Ascending aorta (tissue), 2 donors: ENCODE results near the gene SLC9C1. TPM values are rescaled to one million over a fixed set of nuclear protein-coding genes. Genes with fewer than 3 reads are reported as not detected.
"Not testable (repeated sequence)": the region's sequence is repeated elsewhere in the genome, so short reads cannot be mapped to it uniquely, and the experiment has no call there.

Source experiments
- DNase-seq, 2 donors: peaks; one replicate each; pipeline ENCODE4 v3.0.0-alpha.2; 2019; ENCODE audit warnings: low spot score in 2 of 2
- H3K27ac ChIP-seq, 2 donors: fragments of 200-600 bp; sonication (generic); one replicate each; pipeline ENCODE4 v1.5.1; 2016 to 2017; ENCODE audit warnings: mild to moderate bottlenecking in 1 of 2
- H3K27me3 ChIP-seq: fragments of 200-600 bp; sonication (generic); one replicate; pipeline ENCODE4 v1.5.1; 2017
- H3K36me3 ChIP-seq, 2 donors: fragments of 200-600 bp; sonication (generic); one replicate each; pipeline ENCODE4 v1.5.1; 2016
- H3K4me1 ChIP-seq, 2 donors: fragments of 200-600 bp; sonication (generic); one replicate each; pipeline ENCODE4 v1.5.1; 2016 to 2017; ENCODE audit warnings: mild to moderate bottlenecking in 1 of 2
- H3K4me3 ChIP-seq, 2 donors: fragments of 200-600 bp; sonication (generic); one replicate each; pipeline ENCODE4 v1.5.1; 2016 to 2017; ENCODE audit warnings: mild to moderate bottlenecking in 1 of 2
- H3K9me3 ChIP-seq, 2 donors: fragments of 200-600 bp; sonication (generic); one replicate each; pipeline ENCODE4 v1.5.1; 2016
- CTCF ChIP-seq, 3 experiments: fragments of 200-600 bp in 2 of 3; fragments of 450-650 bp in 1 of 3; sonication (generic) in 2 of 3; IDR thresholded peaks; one replicate each; pipeline ENCODE4 v1.5.1; 2016 to 2019; ENCODE audit warnings: antibody characterized with exemption in 3 of 3, mild to moderate bottlenecking in 1 of 3, moderate library complexity in 1 of 3
- intact Hi-C: fragments of 100-400 bp; cut with DNase I; formaldehyde crosslinking; loops from one replicate; pipeline ENCODE4 v1.15.1; 2023
- total RNA-seq: library from RNA; depleted of rRNA; stranded (reverse); fragments of >200 nt; gene quantifications from one replicate; pipeline ENCODE4 v1.1.0, GENCODE V29; 2016

The SLC9C1 gene
- total RNA-seq, 1 donor from 2014 or later, result 0.32 TPM

- Histone ChIP-seq H3K27me3 (no peaks in the 10 kb centered on the region), H3K9me3 (peaks cover 14 to 26% of the 10 kb centered on the region in 2 donors), H3K4me1 (no peaks in the 10 kb centered on the region), H3K36me3 (no peaks in the 10 kb centered on the region), H3K27ac (no peak overlapping the region), H3K4me3 (no peak overlapping the region)
- TF ChIP-seq CTCF (IDR thresholded peaks at IDR 0.05), result no peak
- no peak for DNase-seq
- intact Hi-C loops, result no loop called here
These were observed 65.2 kb downstream of the SLC9C1 start for GRCh38 chr3:112228786-112229185.

GRCh38 chr3:112200317-112200666 is 93.7 kb downstream of the SLC9C1 start:
- intact Hi-C loops, result no loop called here
- no peak for DNase-seq
- Histone ChIP-seq H3K27me3 (no peaks in the 10 kb centered on the region), H3K4me1 (no peaks in the 10 kb centered on the region), H3K9me3 (no peaks in the 10 kb centered on the region), H3K27ac (no peak overlapping the region), H3K4me3 (no peak overlapping the region), H3K36me3 (no peaks in the 10 kb centered on the region)
- TF ChIP-seq CTCF (IDR thresholded peaks at IDR 0.05), result no peak

DNA sequence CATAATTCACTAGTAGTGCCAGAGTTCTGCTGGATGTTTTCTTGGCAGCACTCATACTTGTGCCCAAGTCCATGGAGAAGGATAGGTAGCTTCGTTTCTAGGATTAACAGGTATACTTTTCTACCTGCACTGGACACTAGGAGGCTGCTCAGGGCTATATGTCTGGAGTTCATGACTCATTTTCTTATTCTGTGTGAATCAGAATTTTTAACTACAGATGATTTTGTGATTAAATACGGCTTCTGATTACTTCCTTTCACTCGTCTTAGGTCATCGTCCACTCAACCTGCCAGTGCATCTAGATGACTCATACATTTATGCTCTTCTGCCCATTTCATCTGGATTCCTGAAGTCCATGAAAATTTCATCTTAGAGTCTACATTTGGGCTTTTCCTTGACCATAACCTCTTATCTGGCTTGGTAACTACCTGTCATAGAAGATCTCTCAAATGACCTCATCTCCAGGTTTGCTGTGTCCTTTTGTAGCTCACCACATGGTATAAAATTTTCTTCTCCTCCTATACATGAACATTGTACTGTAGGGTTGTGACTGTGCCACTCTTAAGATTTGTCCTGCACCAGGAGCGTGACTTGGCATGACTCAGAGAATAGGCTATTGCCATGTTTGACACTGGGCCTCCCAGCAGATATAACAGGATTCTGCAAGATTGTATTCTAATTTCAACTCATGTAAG is 94.2 kb downstream of the SLC9C1 start:
- Histone ChIP-seq H3K9me3 (no peaks in the 10 kb centered on the region), H3K27me3 (no peaks in the 10 kb centered on the region), H3K36me3 (no peaks in the 10 kb centered on the region), H3K4me3 (no peak overlapping the region), H3K27ac (no peak overlapping the region), H3K4me1 (no peaks in the 10 kb centered on the region)
- intact Hi-C loops, result no loop called here
- no peak for DNase-seq
- TF ChIP-seq CTCF (IDR thresholded peaks at IDR 0.05), result no peak

GRCh38 chr3:112197131-112197530 is 96.9 kb downstream of the SLC9C1 start:
- Histone ChIP-seq H3K4me3 (no peak overlapping the region), H3K36me3 (no peaks in the 10 kb centered on the region), H3K4me1 (no peaks in the 10 kb centered on the region), H3K27ac (no peak overlapping the region), H3K9me3 (peaks cover 0 to 6% of the 10 kb centered on the region in 2 donors), H3K27me3 (no peaks in the 10 kb centered on the region)
- TF ChIP-seq CTCF (IDR thresholded peaks at IDR 0.05), result no peak
- DNase-seq, result no peak
- intact Hi-C loops, result no loop called here

- H3K36me3 ChIP-seq, result no peaks in the 10 kb centered on the region
- TF ChIP-seq CTCF (IDR thresholded peaks at IDR 0.05), result no peak
- no peak overlapping the region for H3K4me3 ChIP-seq
- no peaks in the 10 kb centered on the region for H3K27me3 ChIP-seq
- H3K27ac ChIP-seq, result no peak overlapping the region
- intact Hi-C loops, result no loop called here
- no peaks in the 10 kb centered on the region for H3K9me3 ChIP-seq
- no peak for DNase-seq
- H3K4me1 ChIP-seq, result no peaks in the 10 kb centered on the region
These were observed 106.7 kb downstream of the SLC9C1 start for GRCh38 chr3:112187300-112187699.

DNA sequence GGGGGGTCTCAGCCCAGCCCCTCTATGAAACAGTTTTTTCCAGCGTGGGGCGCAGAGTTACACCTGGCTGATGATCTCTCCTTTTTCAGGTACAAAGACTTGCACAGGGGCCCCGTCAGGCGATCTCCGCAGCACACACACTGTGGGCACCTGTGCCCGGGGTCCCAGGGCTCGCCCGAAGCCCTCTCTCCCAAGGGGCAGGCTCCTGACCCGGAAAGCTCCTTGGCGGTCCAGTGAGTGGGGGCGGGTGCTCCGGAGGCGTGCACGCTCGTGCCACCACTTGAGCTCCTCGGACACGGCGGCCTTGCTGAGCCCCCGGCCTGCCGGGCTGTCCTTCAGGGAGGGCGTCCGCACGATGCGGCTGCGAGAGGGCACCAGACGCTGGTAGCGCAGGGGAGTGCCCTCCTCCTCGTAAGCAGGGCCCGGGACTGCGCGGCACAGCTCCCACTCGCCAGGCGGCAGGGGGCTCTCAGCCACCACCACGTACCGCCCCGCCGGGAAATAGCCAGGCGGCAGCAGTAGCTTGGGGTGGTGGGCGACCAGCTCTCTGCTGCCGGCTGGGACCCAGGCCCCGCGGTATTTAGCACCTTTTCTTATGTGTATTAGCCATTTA is 108.5 kb downstream of the SLC9C1 start:
- H3K4me3 ChIP-seq, H3K4me1 ChIP-seq, intact Hi-C loops, DNase-seq, H3K27ac ChIP-seq, H3K9me3 ChIP-seq, H3K36me3 ChIP-seq, H3K27me3 ChIP-seq: not testable (repeated sequence)
